Thyroid gland (tissue), 4 donors: ENCODE measurements around the gene FBXO41.

Source experiments
- POLR2A ChIP-seq, 2 donors: fragments of 450-650 bp; IDR thresholded peaks; one replicate each; pipeline ENCODE4 v1.6.1; 2017; ENCODE audit warnings: antibody characterized with exemption in 2 of 2, mild to moderate bottlenecking in 2 of 2, moderate library complexity in 1 of 2
- TF ChIP-seq, protein P1 (sequence below), 6 experiments: fragments of 200-600 bp in 3 of 6; fragments of 450-650 bp in 3 of 6; sonication (generic) in 3 of 6; IDR thresholded peaks; one replicate each; pipeline ENCODE4 v1.5.1; 2016 to 2019; ENCODE audit warnings: antibody characterized with exemption in 6 of 6, mild to moderate bottlenecking in 2 of 6, inconsistent platforms in 1 of 6, moderate library complexity in 1 of 6

DNA sequence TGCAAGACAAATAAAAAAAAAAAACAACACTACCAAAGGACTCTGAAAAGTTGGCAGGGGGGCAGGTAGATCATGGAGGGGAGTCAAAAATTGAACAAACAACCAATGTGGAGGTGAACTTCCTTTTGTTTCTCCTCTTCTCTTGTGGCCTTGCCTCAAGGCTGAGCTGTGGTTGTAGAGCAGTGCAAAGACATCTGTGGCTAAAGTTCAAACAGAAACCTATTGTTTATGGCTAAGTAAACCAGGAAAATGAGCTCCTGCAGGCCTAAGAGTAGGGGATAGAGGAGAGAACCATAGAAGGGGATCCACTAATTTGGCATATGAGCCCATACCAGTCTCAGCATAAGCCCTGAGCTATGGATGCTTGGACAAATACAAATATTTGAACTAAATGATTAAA lies 49.3 kb upstream of the FBXO41 start:
- TF ChIP-seq, protein P1, sequence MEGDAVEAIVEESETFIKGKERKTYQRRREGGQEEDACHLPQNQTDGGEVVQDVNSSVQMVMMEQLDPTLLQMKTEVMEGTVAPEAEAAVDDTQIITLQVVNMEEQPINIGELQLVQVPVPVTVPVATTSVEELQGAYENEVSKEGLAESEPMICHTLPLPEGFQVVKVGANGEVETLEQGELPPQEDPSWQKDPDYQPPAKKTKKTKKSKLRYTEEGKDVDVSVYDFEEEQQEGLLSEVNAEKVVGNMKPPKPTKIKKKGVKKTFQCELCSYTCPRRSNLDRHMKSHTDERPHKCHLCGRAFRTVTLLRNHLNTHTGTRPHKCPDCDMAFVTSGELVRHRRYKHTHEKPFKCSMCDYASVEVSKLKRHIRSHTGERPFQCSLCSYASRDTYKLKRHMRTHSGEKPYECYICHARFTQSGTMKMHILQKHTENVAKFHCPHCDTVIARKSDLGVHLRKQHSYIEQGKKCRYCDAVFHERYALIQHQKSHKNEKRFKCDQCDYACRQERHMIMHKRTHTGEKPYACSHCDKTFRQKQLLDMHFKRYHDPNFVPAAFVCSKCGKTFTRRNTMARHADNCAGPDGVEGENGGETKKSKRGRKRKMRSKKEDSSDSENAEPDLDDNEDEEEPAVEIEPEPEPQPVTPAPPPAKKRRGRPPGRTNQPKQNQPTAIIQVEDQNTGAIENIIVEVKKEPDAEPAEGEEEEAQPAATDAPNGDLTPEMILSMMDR (IDR thresholded peaks at IDR 0.05), result no peak
- no peak for TF ChIP-seq POLR2A (IDR thresholded peaks at IDR 0.05)
